Colonic mucosa (tissue), 4 donors: Measurements from ENCODE around the gene AOX1. TPM values are rescaled to one million over a fixed set of nuclear protein-coding genes. Genes with fewer than 3 reads are reported as not detected.

Source experiments
- DNase-seq: peaks from one replicate; pipeline ENCODE4 v3.0.0-alpha.2; 2020
- H3K27ac ChIP-seq: fragments of 200-600 bp; one replicate; pipeline ENCODE4 v1.8.0; 2021
- H3K27me3 ChIP-seq: fragments of 200-600 bp; one replicate; pipeline ENCODE4 v1.8.0; 2021
- H3K36me3 ChIP-seq: fragments of 200-600 bp; one replicate; pipeline ENCODE4 v1.8.0; 2021
- H3K4me1 ChIP-seq: fragments of 200-600 bp; one replicate; pipeline ENCODE4 v1.8.0; 2021; ENCODE audit warnings: mild to moderate bottlenecking
- H3K4me3 ChIP-seq: fragments of 200-600 bp; one replicate; pipeline ENCODE4 v1.8.0; 2021
- H3K9ac ChIP-seq, 2 donors: one replicate each; pipeline ENCODE4 v1.7.0; 2013; ENCODE audit warnings: control low read depth in 2 of 2, low read depth in 2 of 2, low read length in 2 of 2
- H3K9me3 ChIP-seq: fragments of 200-600 bp; one replicate; pipeline ENCODE4 v1.8.0; 2021
- CTCF ChIP-seq: fragments of 200-600 bp; IDR thresholded peaks from one replicate; pipeline ENCODE4 v1.8.0; 2022; ENCODE audit warnings: antibody characterized with exemption, mild to moderate bottlenecking
- intact Hi-C: fragments of 100-400 bp; cut with DNase I; formaldehyde crosslinking; loops from one replicate; pipeline ENCODE4 v1.14.1; 2022
- total RNA-seq, 2 donors: library from RNA; stranded (reverse); fragmentation: NEBNext Ultra II Directional in 1 of 2; extraction: Animal tissue kit (Norgen Biotek cat#: 25700) in 1 of 2; gene quantifications; one replicate each; pipeline ENCODE4 v1.2.1, GENCODE V29; 2021
- donor health status: healthy.
- donor health status: DM: no; HTN: no; CAD: no.
- donor health status: DM: no; HTN: no; CAD: no.

AOX1 gene
- total RNA-seq, 2 donors from 2014 or later = 2.9 to 3.3 TPM

- Histone ChIP-seq H3K36me3 (no peaks in the 10 kb centered on the region), H3K9ac (no peak overlapping the region), H3K27me3 (no peaks in the 10 kb centered on the region), H3K27ac (no peak overlapping the region), H3K9me3 (no peaks in the 10 kb centered on the region), H3K4me3 (no peak overlapping the region), H3K4me1 (no peaks in the 10 kb centered on the region)
- TF ChIP-seq CTCF = no peak
- intact Hi-C loops = no loop called here
- no peak for DNase-seq
Observed at GRCh38 chr2:200668478-200668877, 82.7 kb downstream of the AOX1 start.

- no peak overlapping the region for H3K9ac ChIP-seq
- no peaks in the 10 kb centered on the region for H3K27me3 ChIP-seq
- H3K9me3 ChIP-seq = no peaks in the 10 kb centered on the region
- no peak for DNase-seq
- no peak overlapping the region for H3K4me3 ChIP-seq
- intact Hi-C loops = no loop called here
- TF ChIP-seq CTCF = no peak
- no peak overlapping the region for H3K27ac ChIP-seq
- H3K4me1 ChIP-seq = no peaks in the 10 kb centered on the region
- H3K36me3 ChIP-seq = no peaks in the 10 kb centered on the region
Observed at GRCh38 chr2:200669308-200669707, 83.5 kb downstream of the AOX1 start.

DNA sequence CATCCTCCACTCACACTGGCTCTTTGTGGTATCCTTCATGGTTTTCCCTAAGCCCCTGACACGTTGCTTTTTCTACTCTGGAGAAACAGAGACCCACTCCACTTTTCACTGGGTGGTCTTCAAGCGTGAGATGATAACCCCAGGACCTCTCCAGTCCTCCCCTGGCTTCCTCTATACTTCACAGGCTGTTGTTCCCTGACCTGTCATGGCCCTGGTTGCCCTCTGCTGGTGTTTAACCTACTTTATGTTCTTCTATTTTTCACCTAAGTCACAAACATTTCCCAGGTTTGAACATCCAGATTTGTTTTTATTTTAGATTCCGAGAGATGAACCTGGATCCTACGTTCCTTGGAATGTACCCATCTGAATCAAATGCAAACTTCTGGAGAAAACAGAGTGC, 84.5 kb downstream of the AOX1 start:
- no peak overlapping the region for H3K9ac ChIP-seq
- H3K27ac ChIP-seq = no peak overlapping the region
- TF ChIP-seq CTCF = no peak
- no peaks in the 10 kb centered on the region for H3K4me1 ChIP-seq
- intact Hi-C loops = no loop called here
- no peaks in the 10 kb centered on the region for H3K27me3 ChIP-seq
- DNase-seq = no peak
- H3K4me3 ChIP-seq = no peak overlapping the region
- H3K9me3 ChIP-seq = no peaks in the 10 kb centered on the region
- H3K36me3 ChIP-seq = no peaks in the 10 kb centered on the region

GRCh38 chr2:200670751-200671150, 84.9 kb downstream of the AOX1 start:
- no peak for TF ChIP-seq CTCF
- H3K36me3 ChIP-seq = no peaks in the 10 kb centered on the region
- no peaks in the 10 kb centered on the region for H3K9me3 ChIP-seq
- intact Hi-C loops = no loop called here
- H3K4me1 ChIP-seq = no peaks in the 10 kb centered on the region
- no peak overlapping the region for H3K4me3 ChIP-seq
- no peak overlapping the region for H3K27ac ChIP-seq
- DNase-seq = no peak
- H3K27me3 ChIP-seq = no peaks in the 10 kb centered on the region
- H3K9ac ChIP-seq = no peak overlapping the region

DNA sequence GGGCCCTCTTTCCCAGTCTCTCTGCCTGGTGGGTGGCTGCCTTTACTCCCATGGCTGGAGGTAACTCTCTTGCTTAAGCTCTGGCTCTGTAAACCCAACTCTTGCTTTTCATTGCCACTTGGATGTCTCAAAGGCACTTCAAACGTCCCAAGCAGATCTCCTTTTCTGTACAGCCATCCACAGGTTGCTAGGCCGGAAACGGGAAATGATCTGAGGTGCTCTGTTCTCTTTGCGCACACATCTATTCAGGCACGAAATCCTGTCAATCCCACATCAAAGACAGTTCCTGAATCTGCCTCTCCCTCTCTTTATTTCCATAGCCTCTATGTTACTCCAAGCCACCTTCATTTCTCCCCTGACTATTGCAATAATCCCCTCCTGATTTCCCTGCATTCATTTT, 87.4 kb downstream of the AOX1 start:
- no peaks in the 10 kb centered on the region for H3K36me3 ChIP-seq
- H3K9me3 ChIP-seq = no peaks in the 10 kb centered on the region
- H3K9ac ChIP-seq = no peak overlapping the region
- H3K4me1 ChIP-seq = no peaks in the 10 kb centered on the region
- no peak for TF ChIP-seq CTCF
- intact Hi-C loops = no loop called here
- no peak overlapping the region for H3K4me3 ChIP-seq
- H3K27ac ChIP-seq = no peak overlapping the region
- DNase-seq = no peak
- no peaks in the 10 kb centered on the region for H3K27me3 ChIP-seq

GRCh38 chr2:200674837-200675236, 89.0 kb downstream of the AOX1 start:
- no peaks in the 10 kb centered on the region for H3K9me3 ChIP-seq
- H3K27me3 ChIP-seq = no peaks in the 10 kb centered on the region
- DNase-seq = no peak
- H3K4me1 ChIP-seq = no peaks in the 10 kb centered on the region
- no peak overlapping the region for H3K9ac ChIP-seq
- H3K27ac ChIP-seq = no peak overlapping the region
- no peak overlapping the region for H3K4me3 ChIP-seq
- no peak for TF ChIP-seq CTCF
- intact Hi-C loops = no loop called here
- H3K36me3 ChIP-seq = no peaks in the 10 kb centered on the region
